ENCODE measurements around the gene CDR2L.
"Not testable (repeated sequence)": the region's sequence is repeated elsewhere in the genome, so short reads cannot be mapped to it uniquely, and the experiment has no call there.

The CDR2L gene

DNA sequence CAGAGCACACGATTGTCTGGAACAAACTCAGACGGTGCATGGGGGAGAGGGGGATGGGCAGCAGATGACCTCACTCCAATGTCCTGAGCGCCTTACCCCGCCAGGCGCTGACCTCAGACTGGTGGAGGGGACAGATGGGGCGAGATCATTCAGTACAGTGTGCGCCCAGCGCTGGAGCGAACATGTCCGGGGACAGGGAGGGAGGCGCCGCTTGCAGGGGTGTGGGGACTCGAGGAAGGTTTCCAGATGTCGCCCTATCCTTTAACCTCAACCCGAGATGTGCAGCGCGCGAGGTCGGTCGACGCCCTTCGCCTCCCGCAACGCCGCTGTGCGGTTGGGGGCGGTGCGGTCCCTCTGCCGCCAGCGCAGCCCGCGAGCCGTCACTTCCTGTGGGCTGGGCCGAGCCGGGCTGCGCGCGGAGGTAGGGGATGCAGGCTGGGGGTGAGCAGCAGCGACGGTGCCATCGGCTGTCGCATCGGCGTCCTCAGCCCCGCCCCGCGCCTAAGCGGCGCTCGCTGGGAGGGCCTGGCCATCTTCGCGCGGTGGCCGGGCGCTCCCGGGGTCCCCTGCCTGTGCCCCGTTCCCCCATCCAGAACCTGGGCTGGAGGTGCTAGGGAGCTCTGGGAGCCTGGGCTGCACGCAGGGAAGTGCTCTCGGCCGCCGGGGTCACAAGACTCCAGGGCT, 5.3 kb upstream of the CDR2L start:
- peak; percentile 82 for DNase-seq

GRCh38 chr17:74982663-74983313, 4.6 kb upstream of the CDR2L start:
- DNase-seq = not testable (repeated sequence)

- DNase-seq = no peak
Measured at GRCh38 chr17:74986206-74986576, 1.2 kb upstream of the CDR2L start.

- peak; percentile 27 for DNase-seq
Measured at GRCh38 chr17:74987909-74988711, 678 bp downstream of the CDR2L start.

DNA sequence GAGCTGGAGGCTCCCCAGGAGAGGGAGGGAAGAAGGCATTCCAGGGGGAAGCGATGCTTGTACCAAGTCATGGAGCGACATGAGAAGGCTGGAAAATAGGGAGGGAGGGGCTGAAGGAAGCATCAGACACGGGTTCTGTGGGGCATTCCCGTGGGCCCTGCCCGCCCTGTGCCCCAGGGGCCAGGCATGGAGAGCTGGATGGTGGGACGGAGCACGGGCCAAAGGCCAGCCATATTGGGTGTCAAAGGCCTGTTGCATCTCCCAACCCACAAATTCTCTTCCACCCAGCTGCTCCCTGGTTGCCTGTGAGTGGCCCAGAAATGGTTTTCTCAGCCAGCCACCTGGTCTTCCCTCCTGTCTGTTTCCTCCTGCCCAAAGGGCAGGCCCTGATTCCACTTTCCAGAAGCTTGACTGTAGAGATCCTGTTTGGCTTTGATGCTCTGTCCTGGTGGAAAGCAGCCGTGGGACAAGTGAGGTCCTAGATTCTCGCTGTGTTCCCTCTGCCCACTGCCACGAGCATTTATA, 3.2 kb downstream of the CDR2L start:
- DNase-seq = no peak

DNA sequence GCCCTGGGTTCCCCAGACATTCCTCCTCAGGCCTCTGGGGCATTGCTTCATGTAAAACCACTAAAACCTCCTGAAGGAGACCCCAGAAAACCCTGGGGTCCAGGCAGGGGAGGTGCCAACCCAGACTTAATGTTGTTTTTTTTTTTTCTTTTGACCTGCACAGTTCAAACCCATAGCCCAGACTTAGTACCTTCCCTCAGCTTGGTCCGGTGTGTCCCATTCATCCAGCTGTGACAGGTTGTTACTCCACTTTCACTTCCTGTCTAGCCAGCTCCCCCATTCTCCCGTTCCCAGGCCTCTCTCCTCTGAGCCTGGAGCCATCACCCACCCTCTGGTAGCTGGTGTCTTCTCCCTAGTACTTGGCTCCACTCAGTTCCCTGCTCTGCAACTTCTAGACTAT, 4.8 kb downstream of the CDR2L start:
- no peak for DNase-seq

DNA sequence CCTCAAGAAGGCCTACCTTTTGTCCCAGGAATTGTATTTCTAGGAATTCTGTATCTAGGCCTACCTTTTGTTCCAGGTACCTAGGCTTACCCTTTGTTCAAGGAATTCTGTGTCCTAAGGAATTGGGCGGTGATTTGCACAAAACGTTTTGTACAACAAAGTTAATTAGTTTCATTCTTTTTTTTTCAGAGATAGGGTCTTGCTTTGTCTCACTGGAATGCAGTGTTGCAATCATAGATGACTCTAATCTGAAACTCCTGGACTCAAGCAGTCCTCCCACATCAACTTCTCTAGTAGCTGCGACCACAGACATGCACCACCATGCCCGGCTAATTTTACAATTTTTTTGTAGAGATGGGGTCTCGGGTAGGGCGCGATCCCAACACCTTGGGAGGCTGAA, 7.0 kb downstream of the CDR2L start:
- no peak for DNase-seq

DNA sequence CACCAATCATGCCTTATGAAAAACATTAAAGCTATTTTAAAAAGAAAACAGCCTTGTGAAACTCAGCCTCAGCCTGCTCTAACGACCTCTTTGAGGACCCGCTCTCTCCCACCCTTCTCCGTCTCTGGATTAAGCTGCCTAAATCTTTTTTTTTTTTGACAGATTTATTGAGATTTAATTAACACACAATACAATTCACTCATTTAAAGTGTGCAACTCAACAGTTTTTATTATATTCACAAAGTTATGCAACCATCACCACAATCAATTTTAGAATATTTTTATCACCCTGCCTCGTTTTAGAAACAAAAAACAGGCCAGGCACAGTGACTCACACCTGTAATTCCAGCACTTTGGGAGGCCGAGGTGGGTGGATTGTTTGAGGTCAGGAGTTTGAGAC, 8.4 kb downstream of the CDR2L start:
- no peak for DNase-seq

DNA sequence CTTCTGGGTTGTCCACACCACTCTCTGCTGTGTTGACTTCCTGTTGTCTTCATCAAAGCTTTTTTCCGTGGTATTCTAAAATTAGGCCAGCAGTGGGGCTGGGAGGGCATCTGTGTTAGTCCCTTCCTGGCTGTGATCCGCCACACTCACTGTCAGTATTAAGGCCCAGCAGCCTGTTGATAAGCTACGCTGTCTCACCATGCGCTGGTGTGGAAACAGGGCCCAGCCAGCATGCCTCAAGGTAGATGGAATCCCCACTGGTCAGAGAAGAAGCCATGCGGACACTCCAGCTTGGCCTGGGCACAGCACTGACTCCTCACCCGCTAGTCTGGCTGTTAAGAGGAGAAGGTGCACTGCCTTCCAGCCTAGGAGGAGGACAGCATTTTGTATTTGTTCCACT, 11.4 kb downstream of the CDR2L start:
- no peak for DNase-seq

DNA sequence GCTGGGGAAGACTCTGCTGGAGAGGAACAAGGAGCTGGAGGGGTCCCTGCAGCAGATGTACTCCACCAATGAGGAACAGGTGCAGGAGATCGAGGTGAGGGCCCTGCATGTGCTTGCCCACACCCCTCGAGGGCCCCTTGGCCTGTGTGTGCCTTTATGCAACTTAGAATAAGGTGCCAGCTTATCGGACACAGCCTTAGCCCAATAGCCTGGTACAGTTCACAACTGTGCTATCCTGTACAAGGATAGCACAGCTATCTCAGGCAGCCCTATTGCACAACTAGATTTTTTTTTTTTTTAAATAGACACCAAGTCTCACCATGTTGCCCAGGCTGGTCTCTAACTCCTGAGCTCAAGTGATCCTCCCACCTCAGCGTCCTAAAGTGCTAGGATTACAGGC, 12.1 kb downstream of the CDR2L start:
- no peak for DNase-seq

GRCh38 chr17:75001915-75002843, 14.7 kb downstream of the CDR2L start:
- DNase-seq = no peak

- no peak for DNase-seq
Measured at GRCh38 chr17:75003070-75003956, 15.9 kb downstream of the CDR2L start.

GRCh38 chr17:75003957-75004355, 16.5 kb downstream of the CDR2L start:
- no peak for DNase-seq

- no peak for DNase-seq
Measured at GRCh38 chr17:75004371-75004770, 16.9 kb downstream of the CDR2L start.

GRCh38 chr17:75005291-75005690, 17.9 kb downstream of the CDR2L start:
- DNase-seq = no peak

- not testable (repeated sequence) for DNase-seq
Measured at GRCh38 chr17:75006084-75006483, 18.7 kb downstream of the CDR2L start.

GRCh38 chr17:75006653-75007052, 19.2 kb downstream of the CDR2L start:
- no peak for DNase-seq

GRCh38 chr17:75008373-75008772, 20.9 kb downstream of the CDR2L start:
- DNase-seq = no peak

DNA sequence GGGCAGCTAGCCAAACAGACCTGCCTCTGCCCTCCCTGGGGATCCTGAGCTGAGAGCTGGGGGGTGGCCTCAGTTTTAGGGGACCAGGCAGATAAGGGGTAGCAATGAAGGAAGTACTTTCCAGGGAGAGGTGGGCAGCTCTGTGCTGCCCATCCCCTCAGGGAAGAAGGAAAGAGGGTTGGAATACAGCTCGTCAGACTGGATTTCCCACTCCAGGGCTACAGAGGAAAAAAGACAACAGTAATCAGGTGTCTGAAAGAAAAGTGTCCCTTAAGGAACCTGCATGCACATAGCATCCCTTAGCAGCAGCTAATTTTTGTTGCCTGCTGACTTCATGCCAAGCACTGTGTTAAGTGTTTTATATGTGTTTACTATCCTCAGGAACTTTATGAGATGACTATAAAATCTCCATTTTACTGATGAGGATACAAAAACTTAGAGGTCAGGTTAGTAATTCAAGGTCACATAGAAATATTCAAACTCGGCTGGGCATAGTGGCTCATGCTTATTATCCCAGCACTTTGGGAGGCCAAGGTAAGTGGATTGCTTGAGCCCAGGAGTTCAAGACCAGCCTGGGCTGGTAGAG, 21.8 kb downstream of the CDR2L start:
- DNase-seq = no peak

DNA sequence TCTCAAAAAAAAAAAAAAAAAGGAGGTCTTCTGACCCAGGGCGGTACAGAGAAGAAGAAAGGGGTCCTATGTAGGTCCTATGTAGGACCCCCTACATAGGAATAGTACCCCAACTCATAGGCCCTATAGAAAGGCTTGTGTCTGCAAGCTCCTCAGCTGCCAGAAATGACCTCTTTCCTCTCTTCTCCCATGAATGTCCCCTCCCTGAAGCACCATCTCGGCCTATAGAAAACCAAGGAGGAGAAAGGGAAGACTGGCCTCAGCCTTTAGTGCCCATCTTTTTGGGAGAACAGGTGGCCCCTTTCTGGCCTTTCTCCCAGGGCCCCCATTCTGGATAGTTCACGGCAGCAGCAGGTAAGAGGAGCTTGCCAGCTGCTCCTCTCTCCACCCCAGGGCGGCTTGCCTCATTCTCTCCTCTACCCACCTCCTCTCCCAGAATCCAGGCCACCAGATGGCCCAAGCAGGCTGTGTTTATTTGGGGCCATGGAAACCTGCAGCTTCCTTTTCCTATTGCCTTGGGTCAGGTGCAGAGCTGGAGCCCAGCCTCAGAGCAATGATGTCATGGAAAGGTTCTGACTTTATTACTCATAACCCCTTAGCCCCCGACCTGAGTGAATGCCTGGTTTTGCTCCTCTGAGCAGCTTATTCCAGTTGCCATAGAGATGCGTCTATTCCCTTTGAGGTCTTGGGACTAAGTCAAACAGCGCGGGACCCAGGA, 23.4 kb downstream of the CDR2L start:
- no peak for DNase-seq

Measured in activated naive CD4-positive, alpha-beta T cell treated with anti-CD3 and anti-CD28 coated beads, Interleukin-2, amount 50 U/mL, for 16 hours (primary cell).